Activated T-helper 17 cell treated with anti-CD3 and anti-CD28 coated beads, Interleukin-2, amount 50 U/mL, for 72 hours (primary cell): ENCODE measurements around the gene AOAH. TPM values are rescaled to one million over a fixed set of nuclear protein-coding genes. Genes with fewer than 3 reads are reported as not detected.

Source experiments
- ATAC-seq: fragments of 150-1000 bp; cut with Tn5 transposase; replicated peaks from 2 replicates; pipeline ENCODE4 v1.10.0; 2021; ENCODE audit warnings: mild to moderate bottlenecking, moderate library complexity
- H3K27ac Mint-ChIP-seq: one replicate; pipeline ENCODE4 v1.8.0; 2022; ENCODE audit warnings: mixed read lengths
- H3K27me3 Mint-ChIP-seq: one replicate; pipeline ENCODE4 v1.8.0; 2022; ENCODE audit warnings: mixed read lengths
- H3K36me3 Mint-ChIP-seq: one replicate; pipeline ENCODE4 v1.8.0; 2022; ENCODE audit warnings: low read depth, mild to moderate bottlenecking, mixed read lengths
- H3K4me1 Mint-ChIP-seq: one replicate; pipeline ENCODE4 v1.8.0; 2022; ENCODE audit warnings: mixed read lengths
- H3K4me3 Mint-ChIP-seq: one replicate; pipeline ENCODE4 v1.8.0; 2022; ENCODE audit warnings: mild to moderate bottlenecking, mixed read lengths
- H3K9me3 Mint-ChIP-seq: one replicate; pipeline ENCODE4 v1.8.0; 2022; ENCODE audit warnings: mixed read lengths
- total RNA-seq, 2 donors: library from RNA; stranded (reverse); gene quantifications; one replicate each; pipeline ENCODE4 v1.2.3, GENCODE V29; 2022

AOAH gene
- total RNA-seq, 2 donors from 2014 or later: 1.4 to 2.9 TPM

- H3K27ac Mint-ChIP-seq: no peak overlapping the region
- no peak for ATAC-seq
- H3K9me3 Mint-ChIP-seq: no peaks in the 10 kb centered on the region
- no peak overlapping the region for H3K4me3 Mint-ChIP-seq
- no peaks in the 10 kb centered on the region for H3K36me3 Mint-ChIP-seq
- peaks cover 4% of the 10 kb centered on the region for H3K27me3 Mint-ChIP-seq
- H3K4me1 Mint-ChIP-seq: peaks cover 4% of the 10 kb centered on the region
Observed at GRCh38 chr7:36606153-36606975, 117.9 kb downstream of the AOAH start.

- Mint-ChIP-seq H3K9me3 (no peaks in the 10 kb centered on the region), H3K4me1 (peaks cover 7% of the 10 kb centered on the region), H3K36me3 (no peaks in the 10 kb centered on the region), H3K4me3 (no peak overlapping the region), H3K27ac (no peak overlapping the region), H3K27me3 (peaks cover 4% of the 10 kb centered on the region)
- no peak for ATAC-seq
Observed at GRCh38 chr7:36605261-36606051, 118.8 kb downstream of the AOAH start.

- ATAC-seq: no peak
- no peak overlapping the region for H3K27ac Mint-ChIP-seq
- peaks cover 6% of the 10 kb centered on the region for H3K27me3 Mint-ChIP-seq
- peaks cover 7% of the 10 kb centered on the region for H3K4me1 Mint-ChIP-seq
- H3K4me3 Mint-ChIP-seq: no peak overlapping the region
- H3K9me3 Mint-ChIP-seq: no peaks in the 10 kb centered on the region
- H3K36me3 Mint-ChIP-seq: no peaks in the 10 kb centered on the region
Observed at GRCh38 chr7:36604806-36605205, 119.5 kb downstream of the AOAH start.

DNA sequence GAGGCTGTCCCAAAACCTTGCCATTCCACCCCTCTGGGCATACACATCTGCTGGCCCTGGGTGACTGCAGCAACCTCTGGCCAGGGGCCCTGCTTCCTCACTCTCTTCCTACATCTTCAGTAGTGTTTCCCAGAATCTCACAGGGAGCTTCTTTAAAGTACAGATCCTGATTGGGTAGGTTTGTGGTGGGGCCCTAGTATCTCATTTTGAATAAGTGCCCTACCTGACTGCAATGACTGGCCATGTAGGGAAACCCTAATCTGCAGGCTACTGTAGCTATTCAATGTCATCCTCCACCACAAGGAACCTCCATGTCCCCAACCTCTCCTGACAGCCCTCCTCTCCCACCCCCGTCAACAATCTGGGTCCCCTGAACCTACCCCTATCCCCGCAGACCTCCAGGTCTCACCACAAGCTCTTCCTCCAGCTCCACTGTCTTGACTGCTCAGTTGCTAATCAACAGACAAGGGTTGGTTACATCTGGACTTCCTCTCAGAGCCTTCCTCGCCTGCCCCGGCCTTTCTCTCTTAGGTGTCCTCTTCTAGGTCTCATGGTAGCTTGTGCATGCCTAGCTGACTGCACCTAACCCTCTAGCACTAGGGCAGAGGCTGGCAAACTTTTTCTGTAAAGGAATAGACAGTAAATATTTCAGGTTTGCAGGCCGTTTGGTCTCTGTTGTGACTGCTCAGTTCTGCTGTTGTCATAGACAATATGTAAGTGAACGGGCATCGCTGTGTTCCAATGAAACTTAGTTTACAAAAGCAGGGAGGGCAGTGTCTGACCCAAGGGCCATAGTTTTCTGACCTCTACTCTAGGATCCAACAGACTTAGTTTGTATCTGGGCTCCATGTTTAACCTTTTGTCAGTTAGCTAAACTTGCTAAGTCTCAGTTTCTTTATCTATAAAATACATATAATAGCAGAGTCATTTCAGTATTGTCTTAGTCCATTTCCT is 121.1 kb downstream of the AOAH start:
- no peaks in the 10 kb centered on the region for H3K36me3 Mint-ChIP-seq
- peaks cover 8% of the 10 kb centered on the region for H3K27me3 Mint-ChIP-seq
- H3K4me3 Mint-ChIP-seq: no peak overlapping the region
- H3K27ac Mint-ChIP-seq: peak overlapping the region; percentile 62
- H3K4me1 Mint-ChIP-seq: peaks cover 7% of the 10 kb centered on the region
- peak; percentile 54 for ATAC-seq
- no peaks in the 10 kb centered on the region for H3K9me3 Mint-ChIP-seq

DNA sequence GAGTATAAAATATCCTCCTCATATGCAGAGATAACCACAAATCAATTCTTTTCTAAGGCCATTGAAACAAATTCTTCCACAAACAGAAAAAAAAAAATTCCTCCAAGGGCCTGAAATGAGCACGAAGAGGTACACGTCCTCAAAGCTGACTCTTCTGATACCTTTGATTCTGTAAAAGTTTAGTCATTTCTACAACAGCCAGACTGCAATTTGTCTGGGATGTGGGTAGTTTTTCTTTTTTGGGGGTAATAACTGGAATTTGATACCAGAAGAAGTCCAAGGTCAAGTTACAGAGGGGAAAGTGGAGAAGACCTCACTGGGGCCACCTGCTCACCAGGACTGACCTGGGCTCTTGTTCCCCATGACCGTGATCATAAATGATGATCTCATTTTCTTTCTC is 121.8 kb downstream of the AOAH start:
- no peaks in the 10 kb centered on the region for H3K9me3 Mint-ChIP-seq
- H3K36me3 Mint-ChIP-seq: no peaks in the 10 kb centered on the region
- peak overlapping the region; percentile 62 for H3K27ac Mint-ChIP-seq
- peaks cover 7% of the 10 kb centered on the region for H3K4me1 Mint-ChIP-seq
- H3K4me3 Mint-ChIP-seq: no peak overlapping the region
- peak; percentile 2 for ATAC-seq
- H3K27me3 Mint-ChIP-seq: peaks cover 8% of the 10 kb centered on the region

GRCh38 chr7:36601601-36602000 is 122.7 kb downstream of the AOAH start:
- Mint-ChIP-seq H3K36me3 (no peaks in the 10 kb centered on the region), H3K9me3 (no peaks in the 10 kb centered on the region), H3K4me3 (no peak overlapping the region), H3K4me1 (peaks cover 7% of the 10 kb centered on the region), H3K27me3 (peaks cover 5% of the 10 kb centered on the region), H3K27ac (no peak overlapping the region)
- no peak for ATAC-seq

DNA sequence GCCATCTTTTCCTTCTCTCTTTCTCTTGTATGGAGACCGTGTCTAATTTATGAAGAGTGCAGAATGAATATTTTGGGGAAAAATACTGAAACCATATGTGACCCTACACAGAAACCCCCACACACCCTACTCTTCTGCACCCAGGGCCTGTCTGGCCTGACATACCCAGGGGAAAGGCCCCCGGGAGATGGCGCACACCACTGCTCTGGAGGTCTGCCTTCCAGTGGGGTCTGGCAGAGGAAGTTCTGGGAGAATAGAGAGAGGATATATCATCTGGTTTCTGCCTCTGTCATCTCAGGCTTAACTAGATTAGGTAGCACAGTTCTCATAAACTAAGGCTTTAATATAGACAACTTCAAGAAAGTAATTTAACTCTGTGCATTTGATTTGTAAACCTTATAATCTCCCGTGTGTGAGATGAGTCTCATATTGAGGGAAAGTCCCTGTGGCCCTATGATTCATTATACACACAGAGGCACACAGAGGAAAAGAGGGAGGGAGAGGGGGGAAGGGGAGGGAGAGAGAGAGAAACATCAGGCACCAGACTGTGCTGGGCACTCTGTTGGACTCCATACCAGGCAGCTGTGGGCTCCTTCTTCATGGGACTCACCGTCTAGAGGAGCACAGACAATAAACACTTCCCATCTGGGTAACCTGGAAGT is 123.3 kb downstream of the AOAH start:
- H3K27me3 Mint-ChIP-seq: peaks cover 5% of the 10 kb centered on the region
- ATAC-seq: peak; percentile 89
- peaks cover 7% of the 10 kb centered on the region for H3K4me1 Mint-ChIP-seq
- H3K4me3 Mint-ChIP-seq: no peak overlapping the region
- no peak overlapping the region for H3K27ac Mint-ChIP-seq
- H3K9me3 Mint-ChIP-seq: no peaks in the 10 kb centered on the region
- H3K36me3 Mint-ChIP-seq: no peaks in the 10 kb centered on the region

- no peak overlapping the region for H3K4me3 Mint-ChIP-seq
- no peaks in the 10 kb centered on the region for H3K9me3 Mint-ChIP-seq
- H3K27me3 Mint-ChIP-seq: peaks cover 5% of the 10 kb centered on the region
- no peaks in the 10 kb centered on the region for H3K36me3 Mint-ChIP-seq
- no peak for ATAC-seq
- H3K27ac Mint-ChIP-seq: no peak overlapping the region
- H3K4me1 Mint-ChIP-seq: peaks cover 7% of the 10 kb centered on the region
Observed at GRCh38 chr7:36600314-36600682, 124.0 kb downstream of the AOAH start.

- peaks cover 5% of the 10 kb centered on the region for H3K27me3 Mint-ChIP-seq
- no peak for ATAC-seq
- H3K4me1 Mint-ChIP-seq: peaks cover 7% of the 10 kb centered on the region
- no peak overlapping the region for H3K27ac Mint-ChIP-seq
- no peak overlapping the region for H3K4me3 Mint-ChIP-seq
- H3K9me3 Mint-ChIP-seq: no peaks in the 10 kb centered on the region
- H3K36me3 Mint-ChIP-seq: no peaks in the 10 kb centered on the region
Observed at GRCh38 chr7:36599645-36600313, 124.5 kb downstream of the AOAH start.

DNA sequence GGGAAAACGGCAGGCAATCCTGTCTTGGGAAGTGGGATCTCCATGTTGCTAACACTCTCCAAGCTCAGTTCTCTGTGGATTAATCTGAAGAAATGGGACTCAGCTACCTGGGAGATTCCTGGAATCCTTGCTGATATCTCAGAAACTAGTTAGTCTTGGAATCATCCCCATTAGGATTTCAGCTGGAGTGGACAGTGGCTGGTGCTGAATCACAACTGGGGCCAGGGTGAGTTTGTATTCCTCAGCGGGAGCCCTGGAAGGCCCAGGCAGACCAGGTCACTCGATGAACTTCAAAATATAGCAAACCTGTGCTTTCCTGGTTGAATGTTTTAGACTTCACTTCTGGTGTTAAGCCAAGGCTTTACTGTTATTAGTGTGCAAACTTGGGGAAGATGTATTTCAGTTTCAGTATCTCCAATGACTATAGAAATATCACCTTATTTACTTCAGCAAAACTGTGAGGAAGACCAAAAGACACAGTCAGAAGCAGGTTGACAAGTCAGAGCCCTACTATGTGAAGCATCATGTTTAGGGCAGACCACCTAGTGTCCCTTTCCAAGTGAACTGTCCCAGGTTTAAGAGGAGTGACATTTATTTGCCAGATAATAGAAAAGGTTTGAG is 126.1 kb downstream of the AOAH start:
- Mint-ChIP-seq H3K9me3 (no peaks in the 10 kb centered on the region), H3K4me3 (no peak overlapping the region), H3K36me3 (no peaks in the 10 kb centered on the region), H3K27me3 (peaks cover 5% of the 10 kb centered on the region), H3K27ac (no peak overlapping the region), H3K4me1 (peaks cover 7% of the 10 kb centered on the region)
- ATAC-seq: peak; percentile 7

GRCh38 chr7:36597090-36597773 is 127.1 kb downstream of the AOAH start:
- ATAC-seq: peak; percentile 26
- peaks cover 5% of the 10 kb centered on the region for H3K27me3 Mint-ChIP-seq
- no peak overlapping the region for H3K4me3 Mint-ChIP-seq
- no peak overlapping the region for H3K27ac Mint-ChIP-seq
- peaks cover 7% of the 10 kb centered on the region for H3K4me1 Mint-ChIP-seq
- H3K9me3 Mint-ChIP-seq: no peaks in the 10 kb centered on the region
- no peaks in the 10 kb centered on the region for H3K36me3 Mint-ChIP-seq

GRCh38 chr7:36594445-36594844 is 129.8 kb downstream of the AOAH start:
- Mint-ChIP-seq H3K4me1 (no peaks in the 10 kb centered on the region), H3K36me3 (no peaks in the 10 kb centered on the region), H3K27ac (no peak overlapping the region), H3K9me3 (no peaks in the 10 kb centered on the region), H3K4me3 (no peak overlapping the region), H3K27me3 (peaks cover 4% of the 10 kb centered on the region)
- no peak for ATAC-seq

DNA sequence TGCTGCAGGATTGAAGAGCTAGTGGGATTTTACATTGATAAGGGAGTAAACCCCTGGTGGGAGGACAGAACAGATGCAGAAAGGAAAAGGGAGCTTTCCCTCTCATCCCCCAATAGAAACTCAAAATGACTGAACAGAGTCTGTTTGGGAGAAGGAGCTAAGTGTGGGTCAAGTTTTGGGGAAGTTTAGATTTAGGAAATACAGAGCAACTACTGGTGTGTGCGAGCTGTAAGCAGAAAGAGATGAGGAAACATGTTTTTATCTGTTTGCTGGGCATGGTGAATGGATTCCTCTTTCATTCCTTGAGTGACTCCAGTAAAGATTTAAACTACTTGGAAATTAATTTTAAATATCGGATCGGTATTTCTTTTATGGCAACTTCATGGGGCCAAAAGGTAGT is 132.7 kb downstream of the AOAH start:
- Mint-ChIP-seq H3K4me1 (no peaks in the 10 kb centered on the region), H3K27ac (no peak overlapping the region), H3K27me3 (peaks cover 9% of the 10 kb centered on the region), H3K4me3 (no peak overlapping the region), H3K36me3 (no peaks in the 10 kb centered on the region), H3K9me3 (no peaks in the 10 kb centered on the region)
- no peak for ATAC-seq
